CD1c-positive myeloid dendritic cell (primary cell): Measurements from ENCODE around the gene DAGLA.
"Not testable (repeated sequence)": the region's sequence is repeated elsewhere in the genome, so short reads cannot be mapped to it uniquely, and the experiment has no call there.

ENCODE experiments used
- DNase-seq: peaks from one replicate; pipeline ENCODE4 v3.0.0-alpha.2; 2016; ENCODE audit errors: extremely low spot score

DAGLA gene

DNA sequence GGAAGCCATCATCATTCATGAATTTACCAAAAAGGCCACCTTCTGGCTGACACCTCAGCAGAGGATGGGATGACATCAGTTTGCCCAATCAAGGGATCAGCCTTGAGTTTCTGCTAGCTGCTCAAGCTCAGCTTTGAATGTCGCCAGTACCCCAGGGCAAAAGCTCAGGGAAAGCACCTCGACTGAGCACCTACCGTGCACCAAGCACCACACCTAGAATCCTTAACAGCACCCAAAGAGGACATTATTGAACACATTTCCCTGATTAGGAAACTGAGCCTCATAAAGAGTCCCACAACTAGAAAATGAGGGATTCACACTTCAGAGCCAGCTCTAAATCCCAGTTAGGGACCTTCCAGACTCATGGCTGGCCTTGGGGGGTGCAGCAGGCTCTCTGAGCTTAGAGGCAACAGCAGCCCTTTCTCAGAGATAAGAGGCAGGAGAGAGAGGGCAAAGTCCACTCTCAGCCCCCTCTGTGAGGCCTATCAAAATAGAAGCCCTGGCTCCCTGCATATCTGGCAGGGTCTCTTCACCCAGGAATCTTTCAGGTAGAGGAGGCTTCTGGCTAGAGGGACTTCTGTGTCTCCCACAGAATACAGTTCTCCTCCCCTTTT, 13.4 kb upstream of the DAGLA start:
- DNase-seq, result no peak

DNA sequence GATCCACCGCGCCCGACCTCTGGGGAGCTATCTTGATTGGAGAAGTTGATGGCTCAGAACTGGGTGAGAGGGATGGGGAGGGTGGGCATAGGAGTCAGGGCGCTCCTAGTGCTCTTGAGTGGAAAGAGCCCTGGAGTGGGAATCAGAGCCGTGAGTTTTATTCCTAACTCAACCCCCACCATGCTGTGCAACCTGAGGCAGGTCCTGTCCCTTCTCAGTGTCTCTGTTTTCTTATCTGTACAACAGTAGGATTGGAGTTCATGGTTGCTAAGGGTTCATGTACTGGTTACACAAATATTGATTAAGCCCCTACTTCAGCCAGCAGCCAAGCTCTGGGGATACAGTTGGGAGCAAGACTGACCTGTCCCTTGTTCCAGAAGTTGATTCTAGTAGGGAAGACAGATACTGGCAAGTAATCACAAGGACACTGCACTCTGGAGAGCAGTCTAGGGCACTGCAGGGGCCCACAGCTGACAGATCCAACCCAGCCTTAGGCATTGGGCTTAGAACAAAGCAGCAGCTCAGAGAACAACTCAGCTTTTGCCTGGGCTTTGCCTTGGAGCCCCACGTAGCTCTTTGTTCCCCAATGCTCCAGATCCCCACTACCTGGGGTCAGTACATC, 12.4 kb upstream of the DAGLA start:
- no peak for DNase-seq

DNA sequence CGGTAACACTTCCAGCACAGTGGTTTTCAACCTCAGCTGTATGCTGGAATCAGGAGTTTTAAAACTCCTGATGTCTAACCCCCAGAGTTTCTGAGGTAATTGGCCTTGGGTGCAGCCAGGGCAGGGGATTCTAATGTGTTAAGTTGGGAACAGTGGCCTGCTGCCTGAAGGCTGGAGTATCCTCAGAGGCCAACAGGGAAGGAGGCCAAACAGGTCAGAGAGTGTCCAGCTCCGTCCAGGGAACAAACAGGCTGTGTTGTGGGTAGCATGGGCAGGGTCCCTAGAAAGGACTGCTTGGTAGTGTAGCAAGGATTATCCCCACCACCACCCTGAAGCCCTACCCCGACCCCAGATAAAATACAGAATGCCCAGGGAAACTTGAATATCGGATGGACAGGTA, 10.8 kb upstream of the DAGLA start:
- DNase-seq, result no peak

DNA sequence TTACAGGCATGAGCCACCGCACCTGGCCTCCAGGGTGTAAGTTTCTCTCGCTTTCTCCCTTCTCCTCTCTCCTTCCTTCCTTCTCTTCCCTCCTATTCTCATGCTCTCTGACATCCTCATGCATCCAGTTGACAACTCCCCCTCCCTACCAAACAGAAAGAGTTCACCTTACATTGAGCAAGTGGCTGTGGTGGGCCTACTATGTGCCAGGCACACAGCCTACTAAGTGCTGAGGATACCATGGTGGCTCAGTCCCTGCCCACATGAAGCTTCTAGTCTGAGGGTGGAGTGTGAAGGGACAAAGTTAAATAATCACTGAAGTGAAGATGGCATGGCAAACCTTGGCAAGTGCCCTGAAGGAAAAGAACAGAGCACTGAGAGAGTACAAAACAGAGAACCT, 9.6 kb upstream of the DAGLA start:
- DNase-seq, result no peak

DNA sequence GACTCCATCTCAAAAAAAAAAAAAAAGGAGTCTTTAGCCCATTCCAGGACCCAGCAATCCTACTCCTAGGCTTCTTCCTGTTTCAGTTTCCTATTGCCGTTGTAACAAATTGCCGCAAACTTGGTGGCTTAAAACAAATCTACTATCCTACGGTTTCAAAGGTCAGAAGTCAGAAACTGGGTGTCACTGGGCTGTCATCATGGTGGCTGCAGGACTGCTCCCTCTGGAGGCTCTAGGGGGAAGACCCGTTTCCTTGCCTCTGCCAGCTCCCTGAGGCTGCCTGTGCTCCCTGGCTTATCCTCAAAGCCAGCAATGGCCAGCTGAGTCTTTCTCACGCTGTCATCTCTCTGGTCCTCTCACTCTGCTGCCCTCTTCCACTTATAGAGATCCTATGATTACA, 8.7 kb upstream of the DAGLA start:
- peak; percentile 83 for DNase-seq

DNA sequence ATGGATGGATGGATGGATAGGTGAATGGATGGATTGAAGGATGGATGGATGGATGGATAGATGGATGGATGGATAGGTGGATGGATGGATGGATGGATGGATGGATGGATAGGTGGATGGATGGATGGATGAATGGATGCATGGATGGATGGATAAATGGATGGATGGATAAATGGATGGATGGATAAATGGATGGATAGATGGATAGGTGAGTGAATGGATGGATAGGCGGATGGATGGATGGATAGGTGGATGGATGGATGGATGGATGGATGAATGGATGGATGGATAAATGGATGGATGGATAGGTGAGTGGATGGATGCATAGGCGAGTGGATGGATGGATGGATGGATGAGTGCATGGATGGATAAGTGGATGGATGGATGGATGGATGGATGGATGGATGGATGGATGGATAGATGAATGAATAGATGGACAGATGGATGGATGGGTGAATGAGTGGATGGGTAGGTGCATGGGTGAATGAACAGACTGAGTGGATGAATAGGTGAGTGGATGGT, 6.2 kb upstream of the DAGLA start:
- DNase-seq, result not testable (repeated sequence)

DNA sequence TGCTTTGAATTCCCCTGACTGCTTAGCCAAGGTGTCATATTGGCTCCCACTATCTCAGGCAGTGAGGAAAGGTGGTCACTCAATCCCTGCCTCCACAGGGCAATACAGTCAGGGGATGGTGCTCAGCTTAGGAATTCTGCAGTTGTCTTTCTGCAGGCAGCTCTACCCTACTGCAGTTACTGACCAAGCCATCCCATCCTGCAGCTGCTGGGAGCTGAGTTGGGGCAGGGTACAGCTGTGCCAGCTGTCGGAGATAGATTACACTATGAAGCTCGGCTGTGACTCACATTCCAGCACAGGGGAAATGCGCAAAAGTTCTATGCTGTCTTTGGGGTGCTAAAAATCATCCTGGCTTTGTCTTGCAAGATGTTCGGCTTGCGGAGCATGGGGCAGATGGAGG, 4.4 kb upstream of the DAGLA start:
- no peak for DNase-seq

DNA sequence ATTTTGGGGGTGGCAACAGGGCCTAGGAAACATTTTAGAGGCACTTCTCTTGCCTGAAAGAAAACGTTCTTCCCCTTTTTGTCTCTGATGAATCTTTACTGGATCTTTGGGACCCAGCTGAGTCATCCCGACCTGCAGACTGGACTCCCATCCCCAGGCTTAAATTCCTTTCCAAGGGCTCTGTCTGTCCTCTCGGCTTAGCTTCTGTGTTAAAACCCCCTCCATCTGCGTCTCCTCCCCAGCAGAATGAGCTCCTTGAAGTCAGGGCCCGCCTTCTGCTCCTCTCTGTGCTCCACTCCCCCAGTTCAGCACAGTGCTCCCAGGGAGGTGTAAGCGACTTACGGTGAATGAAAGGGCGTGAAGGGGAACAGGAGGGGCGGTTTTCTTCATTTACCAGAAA, 895 bp upstream of the DAGLA start:
- DNase-seq, result peak; percentile 81

DNA sequence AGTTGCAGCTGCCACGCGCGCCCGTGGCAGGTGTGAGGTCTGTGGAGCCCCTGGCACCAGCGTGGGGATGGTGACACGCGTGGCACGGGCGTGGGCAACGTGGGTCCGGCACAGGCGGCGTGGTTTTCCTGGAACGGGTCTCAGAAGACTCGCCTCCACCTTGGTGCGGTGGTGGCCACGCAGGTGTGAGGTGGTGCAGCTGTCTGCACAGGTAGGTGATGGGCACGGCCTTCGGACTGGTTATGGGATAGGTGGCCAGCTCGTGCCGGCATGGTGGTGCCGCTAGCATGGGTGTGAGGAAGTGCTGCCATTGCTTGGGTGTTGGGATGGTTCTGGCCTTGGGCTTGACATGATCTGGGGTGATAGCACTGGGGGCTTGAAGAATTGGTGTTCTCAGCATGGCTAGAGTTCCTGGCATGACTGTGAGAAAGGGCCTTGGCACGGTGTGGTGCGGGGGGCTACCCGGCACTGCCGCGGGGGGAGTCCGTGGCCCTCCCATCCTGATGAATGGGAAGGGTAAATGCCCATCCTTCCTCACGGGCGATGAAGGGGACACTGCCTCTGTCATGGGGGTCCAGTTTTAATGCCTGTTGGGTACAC, 531 bp downstream of the DAGLA start:
- no peak for DNase-seq

DNA sequence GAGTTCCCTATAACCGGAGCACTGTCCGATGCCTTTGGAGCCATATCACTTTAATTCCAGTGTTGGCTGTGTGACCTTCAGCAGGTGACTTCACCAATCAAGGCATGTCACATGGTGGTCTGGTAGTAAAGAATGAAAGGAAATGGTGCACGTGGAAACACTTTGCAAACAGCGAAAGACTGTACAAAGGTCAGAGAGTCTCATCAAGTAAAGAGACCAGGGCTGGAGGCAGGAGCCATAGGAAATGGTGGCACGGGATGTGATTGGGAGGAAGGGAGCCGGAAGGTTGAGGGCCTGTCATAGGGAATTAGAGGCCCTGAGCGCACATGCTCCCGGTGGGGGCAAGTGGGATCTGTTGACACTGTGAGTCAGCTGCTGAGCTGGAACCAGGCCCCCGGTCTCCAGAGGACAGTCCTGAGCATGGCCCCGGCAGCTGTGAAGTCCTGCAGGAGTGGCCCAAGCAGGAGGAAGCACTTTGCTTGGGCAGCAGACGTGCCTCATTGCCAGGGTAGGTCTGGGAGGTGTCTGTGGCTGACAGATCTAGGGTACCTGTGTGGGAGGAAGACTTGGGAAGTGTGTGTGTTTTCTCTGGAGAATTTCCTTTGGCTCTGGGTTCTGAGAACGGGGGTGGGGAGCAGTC, 2.0 kb downstream of the DAGLA start:
- DNase-seq, result peak; percentile 48

DNA sequence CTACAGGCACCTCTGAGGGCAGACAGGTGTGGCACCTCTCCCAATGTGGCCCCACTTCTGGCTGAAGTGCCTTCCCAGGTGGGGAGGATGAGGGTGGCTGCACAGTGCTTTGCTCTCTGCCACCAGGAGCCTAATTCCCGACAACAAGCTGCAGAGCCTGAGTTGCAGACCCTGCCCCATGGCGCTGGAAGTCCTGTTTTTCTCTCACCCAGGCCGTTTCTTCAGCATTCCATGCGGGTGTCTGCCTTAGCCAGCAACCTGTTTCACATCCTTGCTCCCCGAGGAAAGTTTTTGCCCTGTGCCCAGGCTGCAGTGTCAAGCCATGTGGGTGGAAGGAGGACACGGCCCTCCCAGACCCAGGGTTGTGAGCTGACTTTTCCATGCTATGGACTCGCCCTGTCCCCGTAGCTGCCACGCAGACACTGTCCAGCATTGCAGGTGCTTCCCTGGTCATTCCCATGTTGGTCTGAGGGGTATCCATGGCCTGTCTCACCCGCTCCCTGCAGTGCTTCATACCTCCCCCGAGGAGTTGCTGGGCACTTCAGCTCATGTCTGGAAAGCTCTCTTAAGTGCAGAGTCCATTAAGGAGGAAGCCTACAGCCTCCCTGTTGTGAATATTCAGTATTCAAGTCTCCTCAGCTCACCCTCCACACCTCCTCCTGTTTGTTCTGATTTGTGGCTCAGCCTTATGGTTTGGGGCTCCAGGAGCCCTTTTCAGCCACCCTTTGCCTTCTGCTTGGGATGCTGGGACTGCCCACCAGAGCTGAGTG, 2.9 kb downstream of the DAGLA start:
- DNase-seq, result no peak

DNA sequence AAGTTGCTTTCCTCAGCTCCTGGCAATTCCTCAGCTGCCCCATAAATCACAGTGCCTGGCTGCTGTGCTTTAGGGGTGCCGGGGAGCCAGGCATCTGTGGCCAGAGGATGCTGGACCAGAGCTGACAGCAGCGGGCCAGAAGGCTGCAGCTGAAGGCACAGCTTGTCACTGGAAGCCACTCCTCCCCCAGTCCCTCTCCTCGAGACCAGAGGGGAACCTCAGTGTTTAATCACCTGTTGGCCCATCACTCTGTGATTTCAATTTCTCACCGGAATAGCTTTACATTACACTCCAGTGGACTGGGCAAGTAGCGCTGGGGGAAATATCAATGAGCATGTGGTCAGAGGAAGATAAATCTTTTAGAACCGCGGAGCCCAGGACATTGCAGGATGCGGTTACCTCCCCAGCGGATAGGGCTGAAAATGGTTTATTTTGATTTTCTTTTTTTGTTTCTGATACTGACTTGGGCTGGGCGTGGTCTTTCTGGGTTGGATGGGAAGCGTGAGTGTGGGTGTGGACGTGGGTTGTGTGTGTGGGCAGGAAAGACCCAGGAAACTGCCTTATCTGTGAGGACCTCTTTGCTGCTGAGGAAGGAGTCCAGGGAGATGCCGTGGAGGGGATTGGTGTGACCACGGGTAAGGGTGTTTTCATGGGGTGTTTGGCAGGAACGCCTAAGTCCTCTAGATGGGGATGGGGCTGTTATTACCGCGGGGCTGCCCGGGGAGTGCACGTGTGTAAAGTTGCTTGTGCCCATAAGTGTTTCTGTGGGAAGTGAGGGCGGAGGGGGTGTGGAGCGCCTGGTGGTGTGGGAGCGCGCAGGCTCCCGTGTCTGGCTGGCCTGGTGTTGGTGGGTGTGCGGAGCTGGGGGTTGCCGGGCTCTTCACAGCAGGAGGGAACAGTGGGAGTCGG, 4.0 kb downstream of the DAGLA start:
- peak; percentile 47 for DNase-seq

DNA sequence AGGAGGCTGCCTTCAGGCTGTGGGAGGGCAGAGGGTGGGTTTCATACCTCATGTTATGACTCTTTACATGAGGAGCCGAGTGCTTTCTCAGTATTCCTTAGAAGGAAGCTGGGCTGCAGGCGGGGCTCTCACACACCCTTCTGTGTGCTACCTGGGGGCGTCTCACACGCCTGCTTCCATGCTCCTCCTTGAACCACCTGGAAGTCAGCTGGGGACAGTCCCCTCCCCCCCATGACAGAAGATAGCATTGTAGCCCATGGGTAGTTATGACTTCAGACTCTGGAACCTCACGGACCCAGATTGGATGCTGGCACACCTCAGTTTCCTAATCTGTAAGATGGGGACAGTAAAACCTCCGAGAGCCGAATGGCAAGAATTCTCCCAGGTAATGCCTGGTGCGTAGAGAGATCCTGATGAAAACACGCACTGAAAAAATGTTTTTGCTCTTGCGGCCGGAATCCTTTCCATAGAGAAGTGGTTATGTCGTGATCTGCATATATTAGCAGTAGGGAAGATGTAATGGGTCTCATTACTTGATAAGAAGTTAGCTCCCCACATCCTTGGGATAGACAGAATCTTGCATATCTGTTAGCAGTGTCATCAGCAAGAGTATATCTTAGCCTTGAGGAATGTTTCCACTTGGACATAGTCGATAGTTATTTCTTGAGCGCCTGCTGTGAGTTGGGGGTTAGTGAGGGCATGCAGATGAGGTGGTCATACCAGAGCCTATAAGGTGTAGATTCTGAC, 4.9 kb downstream of the DAGLA start:
- DNase-seq, result peak; percentile 28

DNA sequence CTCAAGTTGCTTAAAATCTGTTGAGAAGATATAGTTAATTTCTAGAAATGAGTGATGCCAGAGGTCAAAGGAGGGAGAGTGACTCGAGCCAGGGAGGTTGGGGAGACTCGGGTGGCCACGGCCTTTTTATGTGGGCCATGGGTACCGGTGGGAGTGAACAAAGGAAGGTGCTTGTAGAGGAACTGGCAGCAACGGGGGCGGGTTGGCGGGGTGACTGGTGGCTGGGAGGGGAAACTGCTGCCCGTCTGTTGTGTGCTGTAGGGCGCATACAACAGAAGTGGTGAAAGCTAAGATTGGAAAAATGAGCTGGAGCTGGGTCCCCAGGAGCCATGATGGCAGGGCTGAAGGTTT, 5.4 kb downstream of the DAGLA start:
- DNase-seq, result peak; percentile 68

DNA sequence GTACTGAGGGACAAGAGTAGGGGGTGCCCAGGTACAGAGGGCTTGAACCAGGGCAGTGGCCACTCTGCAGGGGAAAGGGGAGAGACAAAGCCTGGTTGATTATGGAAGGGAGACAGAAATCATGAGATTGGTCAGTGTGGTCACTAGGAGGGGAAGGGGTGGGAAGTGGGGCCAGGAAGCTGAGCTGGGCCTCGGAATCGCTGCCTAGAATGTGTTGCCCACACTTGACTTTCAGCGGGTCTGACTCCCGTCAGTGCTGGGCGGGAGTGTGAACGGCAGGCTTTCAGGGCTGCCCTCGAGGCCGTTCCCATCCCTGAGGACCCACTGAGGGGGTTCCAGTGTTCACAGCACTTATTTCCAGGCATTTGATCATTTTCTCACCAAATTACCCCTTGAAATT, 5.9 kb downstream of the DAGLA start:
- peak; percentile 38 for DNase-seq

DNA sequence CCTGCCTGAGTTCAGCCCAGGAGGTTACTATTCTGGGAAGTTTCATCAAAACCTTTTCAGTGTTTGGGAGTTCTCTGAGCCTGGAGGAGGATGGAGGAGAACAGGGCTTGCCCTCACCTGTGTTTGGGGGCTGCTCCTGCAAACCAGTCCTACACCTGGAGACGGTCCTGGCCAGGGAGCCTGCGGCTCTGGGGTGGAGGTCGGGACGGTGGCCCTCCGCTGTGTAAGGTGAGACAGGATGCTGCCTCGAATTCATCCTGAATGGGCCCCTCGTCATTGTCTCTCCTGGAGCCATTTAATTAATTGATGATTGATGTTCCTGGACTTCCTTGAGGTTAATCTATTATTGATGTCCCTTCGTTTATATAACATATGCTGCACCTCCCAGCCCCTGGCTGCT, 6.3 kb downstream of the DAGLA start:
- no peak for DNase-seq

DNA sequence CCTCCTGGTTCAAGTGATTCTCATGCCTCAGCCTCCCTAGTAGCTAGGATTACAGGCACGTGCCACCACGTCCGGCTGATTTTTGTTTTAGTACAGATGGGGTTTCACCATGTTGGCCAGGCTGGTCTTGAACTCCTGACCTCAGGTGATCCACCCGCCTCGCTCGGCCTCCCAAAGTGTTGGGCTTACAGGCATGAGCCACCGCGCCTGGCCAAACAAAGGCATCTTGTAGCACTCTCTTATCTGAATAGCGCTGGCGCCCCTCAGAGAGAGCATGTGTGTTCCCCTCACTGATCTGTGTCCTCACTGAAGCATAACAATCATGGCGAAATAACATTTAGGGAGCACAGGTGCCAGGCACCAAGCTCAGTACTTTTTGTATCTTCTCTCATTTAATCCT, 7.2 kb downstream of the DAGLA start:
- DNase-seq, result no peak

DNA sequence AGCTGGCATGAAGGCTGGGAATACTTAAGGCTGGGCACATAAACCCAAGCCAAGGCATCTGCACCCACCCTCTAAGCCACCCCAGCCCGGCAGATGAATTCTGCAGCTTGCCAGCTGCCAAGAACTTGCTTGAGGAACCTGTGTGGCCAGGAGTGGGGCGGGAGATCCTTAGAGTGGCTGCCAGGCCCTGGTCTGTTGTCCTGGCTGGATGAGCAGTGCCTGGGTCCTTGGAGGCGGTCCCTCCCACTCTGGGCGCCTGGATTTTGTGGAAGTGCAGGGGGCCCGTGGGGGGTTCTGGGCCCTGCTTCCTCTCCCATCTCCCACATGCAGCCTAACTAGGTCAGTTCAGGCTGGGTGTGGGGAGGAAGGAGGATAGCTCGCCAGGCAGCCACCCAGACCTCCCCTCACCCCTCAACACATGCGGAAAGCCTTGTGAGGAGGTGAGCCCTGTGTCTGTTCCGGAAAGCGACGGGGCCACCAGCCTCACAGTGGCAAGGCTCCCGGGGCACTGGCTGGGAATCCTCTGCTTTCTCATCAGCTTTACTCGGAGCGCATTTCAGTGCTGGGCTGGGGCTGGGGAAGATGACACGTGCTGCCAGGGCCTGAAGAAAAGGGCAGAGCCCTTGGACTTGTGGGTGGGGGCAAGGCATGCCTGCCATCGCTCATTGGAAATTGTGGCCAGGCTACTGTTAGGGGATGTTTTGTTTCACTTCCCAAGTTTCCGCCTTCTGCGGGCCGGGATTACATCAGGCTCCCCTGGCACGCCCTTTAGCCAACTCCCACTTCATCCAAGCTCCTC, 8.4 kb downstream of the DAGLA start:
- peak; percentile 94 for DNase-seq

DNA sequence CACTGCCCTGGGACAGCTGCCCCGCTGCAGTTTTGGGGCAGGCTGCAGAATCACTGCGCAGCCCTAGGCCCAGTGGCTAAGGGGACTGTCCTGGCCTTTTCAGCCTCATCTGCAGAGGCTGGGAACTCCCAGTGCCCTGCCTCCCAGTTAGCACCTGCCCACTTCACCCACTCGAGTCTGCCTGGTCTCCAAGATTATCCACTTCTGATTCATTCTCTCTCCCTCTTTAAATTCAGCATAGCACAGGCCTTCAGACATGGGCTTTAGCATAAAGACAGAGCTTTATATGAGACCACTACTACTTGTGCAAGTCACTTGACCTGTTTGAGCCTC, 8.9 kb downstream of the DAGLA start:
- DNase-seq, result no peak
